GM23338 (cell line): ENCODE results near the gene MUC5AC. TPM values are rescaled to one million over a fixed set of nuclear protein-coding genes. Genes with fewer than 3 reads are reported as not detected.
A peak's percentile ranks its signal among the peaks of the same experiment; 100 is the strongest.

Experiments
- ATAC-seq: fragments of 200-7000 bp; cut with Tn5 transposase; 3 replicates; pipeline ENCODE4 v1.9.1; 2020
- DNase-seq: peaks from one replicate; pipeline ENCODE4 v3.0.0-alpha.2; 2015; ENCODE audit warnings: low spot score
- H2AFZ ChIP-seq: fragments of 200-600 bp; sonication (generic); 2 replicates; pipeline ENCODE4 v1.8.0; 2016; ENCODE audit warnings: antibody characterized with exemption, mild to moderate bottlenecking, moderate library complexity
- H3F3A ChIP-seq: fragments of 200-600 bp; sonication (generic); replicated peaks from 2 replicates; pipeline ENCODE4 v1.8.0; 2017; ENCODE audit warnings: antibody characterized with exemption, mixed run types, low read depth
- H3K27ac ChIP-seq: fragments of 200-600 bp; sonication (generic); 2 replicates; pipeline ENCODE4 v1.6.1; 2016; ENCODE audit warnings: low read depth
- H3K27me3 ChIP-seq: fragments of 200-600 bp; sonication (generic); 2 replicates; pipeline ENCODE4 v1.8.0; 2016; ENCODE audit warnings: mild to moderate bottlenecking, mixed run types, moderate library complexity; ENCODE audit not compliant: insufficient read depth
- H3K36me3 ChIP-seq: fragments of 200-600 bp; sonication (generic); 2 replicates; pipeline ENCODE4 v1.8.0; 2016; ENCODE audit warnings: mild to moderate bottlenecking; ENCODE audit not compliant: insufficient read depth
- H3K4me1 ChIP-seq: fragments of 200-600 bp; sonication (generic); 2 replicates; pipeline ENCODE4 v1.8.0; 2016; ENCODE audit warnings: mild to moderate bottlenecking, moderate library complexity; ENCODE audit not compliant: insufficient read depth
- H3K4me2 ChIP-seq: fragments of 200-600 bp; sonication (generic); 2 replicates; pipeline ENCODE4 v1.7.1; 2017; ENCODE audit warnings: mixed run types
- H3K4me3 ChIP-seq: fragments of 200-600 bp; sonication (generic); 2 replicates; pipeline ENCODE4 v1.6.1; 2016; ENCODE audit warnings: mixed run types
- H3K79me2 ChIP-seq: fragments of 200-600 bp; sonication (generic); replicated peaks from 2 replicates; pipeline ENCODE4 v1.8.0; 2017; ENCODE audit warnings: mild to moderate bottlenecking; ENCODE audit not compliant: insufficient read depth
- H3K9me2 ChIP-seq: fragments of 200-600 bp; sonication (generic); 2 replicates; pipeline ENCODE4 v1.8.0; 2017; ENCODE audit not compliant: insufficient read depth
- H4K20me1 ChIP-seq: fragments of 200-600 bp; sonication (generic); replicated peaks from 2 replicates; pipeline ENCODE4 v1.8.0; 2017; ENCODE audit warnings: mild to moderate bottlenecking; ENCODE audit not compliant: insufficient read depth
- H3K27ac Mint-ChIP-seq: 2 replicates; pipeline ENCODE4 v1.8.0; 2020; ENCODE audit warnings: inconsistent platforms, mild to moderate bottlenecking, moderate library complexity, mixed read lengths
- H3K27me3 Mint-ChIP-seq: 3 replicates; pipeline ENCODE4 v1.8.0; 2022; ENCODE audit warnings: low read depth, mild to moderate bottlenecking, moderate library complexity, mixed read lengths, inconsistent platforms; ENCODE audit not compliant: insufficient read depth, poor library complexity
- H3K36me3 Mint-ChIP-seq: 3 replicates; pipeline ENCODE4 v1.8.0; 2021; ENCODE audit warnings: low read depth, mild to moderate bottlenecking, inconsistent platforms, moderate library complexity, mixed read lengths
- H3K4me1 Mint-ChIP-seq: 3 replicates; pipeline ENCODE4 v1.8.0; 2020; ENCODE audit warnings: mild to moderate bottlenecking, inconsistent platforms, mixed read lengths
- H3K4me3 Mint-ChIP-seq: 3 replicates; pipeline ENCODE4 v1.8.0; 2021; ENCODE audit warnings: moderate library complexity, mild to moderate bottlenecking, inconsistent platforms, mixed read lengths
- H3K9me3 Mint-ChIP-seq: 3 replicates; pipeline ENCODE4 v1.8.0; 2020; ENCODE audit warnings: moderate library complexity, mild to moderate bottlenecking, inconsistent platforms, mixed read lengths
- CREB1 ChIP-seq: fragments of 250-450 bp; sonication (Bioruptor Pico); IDR thresholded peaks from 2 replicates; pipeline ENCODE4 v1.5.0; 2020; ENCODE audit warnings: low read depth, mild to moderate bottlenecking, moderate library complexity
- CTCF ChIP-seq, 2 experiments: fragments of 200-600 bp in 1 of 2; sonication (generic) in 1 of 2; conservative IDR thresholded peaks; 2 replicates each; pipeline versions ENCODE4 v1.5.1 to v1.6.1; 2016 to 2017; ENCODE audit warnings: antibody characterized with exemption in 2 of 2, low read depth in 2 of 2, mild to moderate bottlenecking in 2 of 2, moderate library complexity in 1 of 2
- ETS1 ChIP-seq: IDR thresholded peaks from 2 replicates; pipeline ENCODE4 v1.6.1; 2016; ENCODE audit warnings: antibody characterized with exemption
- JUNB ChIP-seq: IDR thresholded peaks from one replicate; pipeline ENCODE4 v1.6.1; 2016; ENCODE audit warnings: antibody characterized with exemption; ENCODE audit not compliant: unreplicated experiment
- REST ChIP-seq: IDR thresholded peaks from one replicate; pipeline ENCODE4 v1.6.1; 2018; ENCODE audit warnings: antibody characterized with exemption; ENCODE audit not compliant: unreplicated experiment
- ZNF462 ChIP-seq: fragments of 250-450 bp; sonication (Bioruptor Pico); IDR thresholded peaks from 2 replicates; pipeline ENCODE4 v1.5.0; 2020; ENCODE audit warnings: mild to moderate bottlenecking, moderate library complexity
- polyA plus RNA-seq: library from polyadenylated mRNA; unstranded; fragments of >200 nt; fragmentation: Nextera tagmentation; extraction: Ambion mirVana; gene quantifications from 2 replicates; pipeline ENCODE4 v1.2.1, GENCODE V29; 2016
- total RNA-seq: library from RNA; depleted of rRNA; stranded (reverse); fragments of >200 nt; shearing (Covaris generic); gene quantifications from 2 replicates; pipeline ENCODE4 v1.2.3, GENCODE V29; 2014

MUC5AC gene
- total and polyA plus RNA-seq, 2 experiments from 2014 or later = not detected

- peaks cover 13% of the 10 kb centered on the region; the same call in 2 of the 3 replicates for H3K36me3 Mint-ChIP-seq
- H3K4me1 Mint-ChIP-seq = no peaks in the 10 kb centered on the region
- no peaks in the 10 kb centered on the region for H3K27me3 ChIP-seq
- no peak overlapping the region for H3K4me2 ChIP-seq
- no peak overlapping the region for H3K27ac ChIP-seq
- peaks cover 22% of the 10 kb centered on the region for H3K9me3 Mint-ChIP-seq
- no peaks in the 10 kb centered on the region for H4K20me1 ChIP-seq
- no peak overlapping the region for H3K4me3 Mint-ChIP-seq
- H3K9me2 ChIP-seq = no peaks in the 10 kb centered on the region
- H3K4me1 ChIP-seq = no peaks in the 10 kb centered on the region
- no peaks in the 10 kb centered on the region for H3K36me3 ChIP-seq
- H3K27ac Mint-ChIP-seq = no peak overlapping the region
- no peaks in the 10 kb centered on the region for H3F3A ChIP-seq
- no peaks in the 10 kb centered on the region for H3K79me2 ChIP-seq
- peak; percentile 74 for DNase-seq
- H3K27me3 Mint-ChIP-seq = peaks cover 5% of the 10 kb centered on the region
- H2AFZ ChIP-seq = no peak overlapping the region
- TF ChIP-seq CREB1 (CRISPR knock-in tag) = no peak
- peak; percentile 93 for TF ChIP-seq REST
- ATAC-seq = peak; percentile 91
- no peak overlapping the region for H3K4me3 ChIP-seq
These were observed 81.2 kb downstream of the MUC5AC start for GRCh38 chr11:1238767-1239595.

GRCh38 chr11:1239596-1240205, 81.9 kb downstream of the MUC5AC start:
- no peak overlapping the region for H3K27ac Mint-ChIP-seq
- Histone ChIP-seq H3K4me3 (no peak overlapping the region), H3K27me3 (no peaks in the 10 kb centered on the region), H3K79me2 (no peaks in the 10 kb centered on the region), H4K20me1 (no peaks in the 10 kb centered on the region), H3F3A (no peaks in the 10 kb centered on the region), H3K27ac (no peak overlapping the region), H3K36me3 (no peaks in the 10 kb centered on the region), H3K4me1 (no peaks in the 10 kb centered on the region), H2AFZ (no peak overlapping the region), H3K4me2 (no peak overlapping the region), H3K9me2 (no peaks in the 10 kb centered on the region)
- H3K4me3 Mint-ChIP-seq = no peak overlapping the region
- peaks cover 26% of the 10 kb centered on the region for H3K9me3 Mint-ChIP-seq
- H3K27me3 Mint-ChIP-seq = peaks cover 6% of the 10 kb centered on the region
- no peak for DNase-seq
- ATAC-seq = no peak
- peaks cover 13% of the 10 kb centered on the region; the same call in 2 of the 3 replicates for H3K36me3 Mint-ChIP-seq
- no peaks in the 10 kb centered on the region for H3K4me1 Mint-ChIP-seq
- TF ChIP-seq CREB1 (CRISPR knock-in tag) (no peak), JUNB (no peak), ETS1 (no peak), CTCF (conservative IDR thresholded peaks at IDR 0.05; ENCODE audit: low read depth in 2 of 2) (no peak), ZNF462 (CRISPR knock-in tag) (no peak)
